ENCODE data around the gene IQCF6. TPM values are rescaled to one million over a fixed set of nuclear protein-coding genes. Genes with fewer than 3 reads are reported as not detected.

IQCF6 gene
- not detected in 2 replicates for total RNA-seq

DNA sequence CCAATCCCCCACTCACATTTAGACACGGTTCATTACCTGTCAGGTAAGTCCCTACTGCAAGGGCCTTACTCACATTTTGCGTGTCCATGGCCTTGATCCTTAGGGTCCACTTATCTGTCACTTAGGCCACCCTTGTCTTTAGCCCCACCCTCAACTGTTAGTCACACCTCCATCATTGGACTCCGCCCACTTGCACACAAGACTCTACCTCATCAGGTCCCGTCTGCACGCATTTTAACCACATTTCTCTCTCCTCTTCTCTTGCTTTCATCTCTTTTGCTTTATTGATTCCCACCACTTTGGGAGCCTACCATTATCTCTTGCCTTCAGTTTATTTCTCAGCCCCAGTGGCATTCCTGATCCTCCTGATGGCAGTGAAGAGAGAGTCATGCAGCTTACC lies at the start of gene IQCF6:
Gene IQCF6 (minus strand): TSS at position 101 of the 400 bp plus-strand sequence. CDS start 13 bp downstream, at position 88.
- DNase-seq (ENCODE audit: low read depth): no peak
- TF ChIP-seq CTCF (IDR thresholded peaks at IDR 0.05; ENCODE audit: insufficient read depth, low read length, severe bottlenecking): no peak
- no peak for FAIRE-seq
- H3K27me3 ChIP-seq (ENCODE audit: control insufficient read depth, insufficient read depth, low read length): no peaks in the 10 kb centered on the region
- H3K36me3 ChIP-seq (ENCODE audit: control insufficient read depth, insufficient read depth, low read length): no peaks in the 10 kb centered on the region
- no peak within 1 kb of the TSS for H3K4me3 ChIP-seq (ENCODE audit: low read depth, low read length)

GRCh38 chr3:51828297-51828696 lies 49.3 kb upstream of the IQCF6 start:
- H3K4me3 ChIP-seq (ENCODE audit: low read depth, low read length): no peak overlapping the region
- no peak for TF ChIP-seq CTCF (IDR thresholded peaks at IDR 0.05; ENCODE audit: insufficient read depth, low read length, severe bottlenecking)
- DNase-seq (ENCODE audit: low read depth) (no peak), FAIRE-seq (no peak)
- no peaks in the 10 kb centered on the region for H3K36me3 ChIP-seq (ENCODE audit: control insufficient read depth, insufficient read depth, low read length)
- no peaks in the 10 kb centered on the region for H3K27me3 ChIP-seq (ENCODE audit: control insufficient read depth, insufficient read depth, low read length)

GRCh38 chr3:51819709-51820406 lies 40.8 kb upstream of the IQCF6 start:
- no peak overlapping the region for H3K4me3 ChIP-seq (ENCODE audit: low read depth, low read length)
- TF ChIP-seq CTCF (IDR thresholded peaks at IDR 0.05; ENCODE audit: insufficient read depth, low read length, severe bottlenecking): peak; percentile 41
- DNase-seq (ENCODE audit: low read depth) (no peak), FAIRE-seq (no peak)
- H3K27me3 ChIP-seq (ENCODE audit: control insufficient read depth, insufficient read depth, low read length): no peaks in the 10 kb centered on the region
- H3K36me3 ChIP-seq (ENCODE audit: control insufficient read depth, insufficient read depth, low read length): no peaks in the 10 kb centered on the region

GRCh38 chr3:51819151-51819550 lies 40.1 kb upstream of the IQCF6 start:
- no peaks in the 10 kb centered on the region for H3K27me3 ChIP-seq (ENCODE audit: control insufficient read depth, insufficient read depth, low read length)
- FAIRE-seq (peak; percentile 94), DNase-seq (ENCODE audit: low read depth) (no peak)
- H3K36me3 ChIP-seq (ENCODE audit: control insufficient read depth, insufficient read depth, low read length): no peaks in the 10 kb centered on the region
- H3K4me3 ChIP-seq (ENCODE audit: low read depth, low read length): no peak overlapping the region
- TF ChIP-seq CTCF (IDR thresholded peaks at IDR 0.05; ENCODE audit: insufficient read depth, low read length, severe bottlenecking): no peak

DNA sequence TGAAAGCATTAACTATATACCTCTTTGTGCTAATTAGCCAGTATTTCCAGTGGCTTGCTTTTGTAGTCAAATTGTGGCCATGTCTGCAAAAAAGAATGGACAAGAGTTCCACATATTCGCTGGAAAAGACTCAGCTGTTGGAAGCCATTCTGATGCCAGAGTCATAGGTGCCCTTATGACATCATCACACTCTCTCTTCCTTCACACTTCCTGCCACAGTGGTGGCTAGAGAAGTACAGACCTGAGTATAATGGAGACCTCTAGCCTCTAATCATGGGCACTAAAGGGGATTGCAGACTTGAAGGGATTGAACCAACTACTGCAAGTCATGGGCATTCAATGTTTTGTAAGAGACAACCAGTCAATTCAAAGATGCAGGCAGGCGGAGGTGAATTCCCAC lies 38.3 kb upstream of the IQCF6 start:
- Histone ChIP-seq H3K36me3 (ENCODE audit: control insufficient read depth, insufficient read depth, low read length) (no peaks in the 10 kb centered on the region), H3K4me3 (ENCODE audit: low read depth, low read length) (no peak overlapping the region), H3K27me3 (ENCODE audit: control insufficient read depth, insufficient read depth, low read length) (no peaks in the 10 kb centered on the region)
- DNase-seq (ENCODE audit: low read depth): no peak
- no peak for FAIRE-seq
- TF ChIP-seq CTCF (IDR thresholded peaks at IDR 0.05; ENCODE audit: insufficient read depth, low read length, severe bottlenecking): no peak

GRCh38 chr3:51816723-51817122 lies 37.7 kb upstream of the IQCF6 start:
- no peaks in the 10 kb centered on the region for H3K36me3 ChIP-seq (ENCODE audit: control insufficient read depth, insufficient read depth, low read length)
- no peak for TF ChIP-seq CTCF (IDR thresholded peaks at IDR 0.05; ENCODE audit: insufficient read depth, low read length, severe bottlenecking)
- H3K4me3 ChIP-seq (ENCODE audit: low read depth, low read length): no peak overlapping the region
- no peak for DNase-seq (ENCODE audit: low read depth)
- no peak for FAIRE-seq
- no peaks in the 10 kb centered on the region for H3K27me3 ChIP-seq (ENCODE audit: control insufficient read depth, insufficient read depth, low read length)

Data from bronchial epithelial cell (primary cell).